HG03108 (cell line): ENCODE results near the gene TAF12.
"Not testable (repeated sequence)": the region's sequence is repeated elsewhere in the genome, so short reads cannot be mapped to it uniquely, and the experiment has no call there.

Experiments used
- ATAC-seq: cut with Tn5 transposase; IDR thresholded peaks from one replicate; pipeline ENCODE4 v1.9.1; 2021; ENCODE audit warnings: moderate library complexity; ENCODE audit not compliant: unreplicated experiment

Gene TAF12, protein sequence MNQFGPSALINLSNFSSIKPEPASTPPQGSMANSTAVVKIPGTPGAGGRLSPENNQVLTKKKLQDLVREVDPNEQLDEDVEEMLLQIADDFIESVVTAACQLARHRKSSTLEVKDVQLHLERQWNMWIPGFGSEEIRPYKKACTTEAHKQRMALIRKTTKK

DNA sequence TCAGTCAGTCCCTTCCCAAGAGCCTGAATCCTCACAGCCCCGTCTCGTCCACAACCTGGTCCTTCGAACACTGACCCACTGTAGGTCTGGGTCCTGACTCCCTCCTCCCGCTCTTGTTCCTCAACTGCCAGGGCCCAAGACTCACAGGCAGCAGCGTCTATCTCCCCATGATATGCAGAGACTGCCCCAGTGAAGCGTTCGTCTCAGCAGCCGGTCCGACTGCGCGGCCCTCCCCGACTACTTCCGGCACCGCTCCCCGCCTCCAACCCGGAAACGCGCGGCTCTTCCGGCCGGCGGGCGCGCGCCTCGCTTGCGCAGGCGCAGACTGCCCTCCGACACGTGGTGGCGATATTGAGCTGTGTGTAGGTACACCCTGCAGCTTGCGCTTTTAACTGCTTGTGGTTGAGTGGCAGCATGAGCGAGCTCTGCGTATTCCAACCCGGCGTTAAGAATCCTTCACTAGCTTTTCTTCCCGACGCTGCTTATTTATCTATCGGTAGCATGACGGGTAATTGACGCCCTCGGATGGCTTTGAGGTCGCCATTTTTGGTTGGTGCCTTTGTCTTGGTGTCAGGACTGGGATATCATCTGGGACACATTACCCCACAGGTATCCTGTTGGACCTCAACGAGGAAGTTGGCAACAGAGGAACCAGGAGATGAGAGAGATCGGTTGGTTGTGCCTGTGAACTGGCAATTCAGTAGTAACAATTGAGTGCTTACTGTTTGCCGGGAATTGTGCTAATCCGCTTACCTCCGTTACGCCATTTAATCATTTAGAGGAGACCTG lies at the start of gene TAF12:
Gene TAF12, minus strand, starts transcription at position 221 of the 789 bp plus-strand sequence. CDS start 20,986 bp downstream, outside the sequence.
- ATAC-seq = peak; percentile 69

DNA sequence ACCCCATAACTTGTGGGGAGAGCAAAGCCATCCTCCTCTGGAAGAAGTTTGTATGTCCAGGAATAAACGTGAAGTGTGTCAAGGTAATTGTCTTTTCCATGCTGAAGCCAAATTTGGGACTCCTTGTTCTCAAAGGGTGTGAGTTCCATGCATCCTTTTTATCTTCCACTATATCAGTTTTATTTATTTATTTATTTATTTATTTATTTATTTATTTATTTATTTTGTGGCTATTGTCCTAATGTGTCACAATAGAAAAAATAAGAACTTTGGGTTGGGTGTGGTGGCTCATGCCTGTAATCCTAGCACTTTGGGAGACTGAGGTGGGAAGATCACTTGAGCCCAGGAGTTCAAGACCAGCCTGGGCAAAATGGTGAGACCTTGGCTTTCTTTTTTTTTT lies 48.8 kb upstream of the TAF12 start:
- ATAC-seq = not testable (repeated sequence)

DNA sequence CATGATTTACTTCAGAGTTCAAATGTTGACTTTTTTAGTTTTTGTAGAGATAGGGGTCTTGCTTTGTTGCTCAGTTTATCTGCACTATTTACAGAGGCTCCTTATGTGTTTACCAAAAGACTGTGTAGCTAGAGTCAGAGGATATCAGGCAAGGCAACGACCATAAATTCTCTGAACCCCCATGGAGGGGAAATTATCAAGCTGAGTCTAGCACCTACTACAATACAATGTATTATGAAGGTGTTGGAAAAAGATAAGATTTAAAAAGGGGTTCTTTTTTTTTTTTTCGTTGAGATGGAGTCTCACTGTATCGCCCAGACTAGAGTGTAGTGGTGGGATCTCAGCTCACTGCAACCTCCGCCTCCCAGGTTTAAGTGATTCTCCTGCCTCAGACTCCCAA lies 42.1 kb upstream of the TAF12 start:
- ATAC-seq = no peak

DNA sequence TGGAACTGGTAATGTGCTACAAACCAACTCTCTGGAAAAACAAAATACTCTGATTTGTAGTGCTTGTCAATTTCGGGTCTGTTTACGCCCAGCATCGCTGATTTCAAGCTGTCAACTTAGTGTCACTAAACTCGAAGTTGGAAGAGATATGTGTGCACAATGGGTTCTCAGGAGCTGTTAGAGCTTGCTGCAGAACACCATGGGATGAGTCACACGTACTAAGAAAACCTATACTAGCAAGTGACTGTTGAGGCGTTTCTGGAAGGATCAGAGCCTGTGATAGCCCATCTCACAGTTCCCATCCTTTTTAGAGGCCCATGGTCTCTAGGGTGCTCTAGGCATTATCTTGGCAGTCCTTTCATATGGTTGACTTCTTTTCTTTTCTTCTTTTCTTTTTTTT lies 40.0 kb upstream of the TAF12 start:
- ATAC-seq = no peak

DNA sequence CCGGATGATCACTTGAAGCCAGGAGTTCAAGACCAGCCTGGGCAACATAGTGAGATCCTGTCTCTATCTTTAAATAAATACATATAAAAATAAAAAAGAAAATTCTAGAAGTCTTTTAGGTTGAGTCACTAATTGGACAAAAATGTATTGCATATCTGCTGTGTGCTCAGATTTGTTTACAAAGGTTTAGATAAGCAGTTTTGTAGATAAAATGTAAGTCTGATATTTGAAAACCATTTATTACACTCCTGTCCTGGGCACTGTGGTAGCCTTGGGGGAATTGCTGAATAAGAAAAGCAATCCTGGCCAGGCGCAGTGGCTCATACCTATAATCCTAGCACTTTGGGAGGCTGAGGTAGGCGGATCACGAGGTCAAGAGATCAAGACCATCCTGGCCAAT lies 37.3 kb upstream of the TAF12 start:
- no peak for ATAC-seq

DNA sequence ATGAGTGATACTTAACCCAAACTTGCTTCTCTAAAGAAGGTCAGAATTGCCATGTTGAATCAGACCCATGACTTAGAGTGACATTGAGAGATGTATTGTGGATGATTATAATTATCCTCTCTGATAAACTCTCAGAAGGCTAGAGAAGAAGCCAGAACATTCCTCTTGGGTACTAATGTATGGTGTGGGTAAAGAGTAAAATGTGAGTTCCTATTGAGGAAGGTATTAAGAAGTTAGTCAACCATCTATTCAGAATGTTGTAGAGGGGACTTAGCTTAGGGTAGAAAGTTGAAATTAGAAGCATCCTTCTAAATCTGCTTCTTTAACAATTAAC lies 33.0 kb upstream of the TAF12 start:
- no peak for ATAC-seq

DNA sequence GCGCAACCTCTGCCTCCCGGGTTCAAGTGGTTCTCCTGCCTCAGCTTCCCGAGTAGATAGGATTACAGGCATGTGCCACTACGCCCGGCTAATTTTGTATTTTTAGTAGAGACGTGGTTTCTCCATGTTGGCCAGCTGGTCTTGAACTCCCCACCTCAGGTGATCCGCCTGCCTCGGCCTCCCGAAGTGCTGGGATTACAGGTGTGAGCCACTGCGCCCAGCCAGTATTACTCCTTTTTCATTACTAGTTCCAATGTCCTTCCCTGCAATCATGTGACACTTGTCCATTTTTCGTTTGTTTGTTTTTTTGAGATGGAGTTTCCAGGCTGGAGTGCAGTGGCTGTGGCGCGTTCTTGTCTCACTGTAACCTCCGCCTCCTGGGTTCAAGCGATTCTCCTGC lies 30.1 kb upstream of the TAF12 start:
- not testable (repeated sequence) for ATAC-seq

DNA sequence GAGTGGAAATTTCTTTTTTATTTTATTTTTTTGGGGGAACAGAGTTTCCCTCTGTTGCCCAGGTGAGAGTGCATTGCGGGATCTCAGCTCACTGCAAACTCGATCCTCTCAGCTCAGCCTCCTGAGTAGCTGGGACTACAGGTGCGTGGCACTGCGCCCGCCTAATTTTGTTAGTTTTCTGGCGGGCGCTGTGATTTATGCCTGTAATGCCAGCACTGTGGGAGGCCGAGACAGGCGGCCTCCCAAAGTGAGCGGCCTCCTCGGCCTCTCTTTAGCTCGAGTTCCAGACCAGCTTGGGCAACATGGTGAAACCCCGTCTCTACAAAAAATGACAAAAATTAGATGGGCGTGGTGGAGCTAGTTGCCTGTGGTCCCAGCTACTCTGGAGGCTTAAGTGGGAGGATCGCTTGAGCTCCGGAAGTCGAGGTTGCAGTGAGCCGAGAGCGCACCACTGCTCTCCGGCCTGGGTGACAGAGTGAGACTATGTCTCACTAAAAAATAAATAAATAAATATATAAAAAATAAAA lies 28.4 kb upstream of the TAF12 start:
- ATAC-seq = no peak

DNA sequence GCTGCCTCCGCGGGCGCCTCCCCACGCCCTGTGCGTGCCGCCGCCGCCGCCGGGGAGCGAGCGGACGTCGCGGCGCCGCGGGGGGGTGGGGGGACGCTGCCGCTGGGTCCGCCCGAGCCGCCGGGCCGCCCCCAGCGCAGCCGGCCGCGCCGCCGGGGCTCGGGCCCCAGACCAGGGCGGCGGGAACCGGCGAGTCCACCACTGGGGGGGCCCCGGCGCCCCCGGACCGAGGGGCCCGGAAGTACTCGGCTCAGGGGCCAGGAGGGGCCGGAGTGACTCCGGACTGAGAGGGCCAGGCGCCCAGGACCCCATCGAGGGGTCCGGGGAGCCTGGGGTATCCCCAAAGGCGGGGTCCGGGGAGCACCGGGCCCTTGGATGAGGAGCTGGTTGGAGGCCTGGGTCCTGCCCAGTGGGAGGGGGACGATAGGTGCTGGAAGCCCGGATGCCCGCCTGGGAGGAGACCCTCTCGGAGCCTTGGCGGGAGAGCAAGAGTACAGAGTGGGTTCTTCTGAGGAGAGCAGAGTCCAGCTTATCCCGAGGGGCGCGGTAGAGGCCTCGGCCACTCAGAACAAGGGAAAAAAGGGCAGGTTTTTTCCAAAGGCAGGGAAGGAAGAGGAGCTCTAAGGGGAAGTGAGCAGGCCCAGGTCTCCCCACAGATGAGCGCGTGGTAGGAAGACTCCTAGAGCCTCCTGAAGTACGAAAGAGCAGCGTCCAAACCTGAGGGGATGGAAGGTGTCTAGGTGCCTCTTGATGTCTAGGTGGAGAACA lies 26.3 kb upstream of the TAF12 start:
- peak; percentile 48 for ATAC-seq

DNA sequence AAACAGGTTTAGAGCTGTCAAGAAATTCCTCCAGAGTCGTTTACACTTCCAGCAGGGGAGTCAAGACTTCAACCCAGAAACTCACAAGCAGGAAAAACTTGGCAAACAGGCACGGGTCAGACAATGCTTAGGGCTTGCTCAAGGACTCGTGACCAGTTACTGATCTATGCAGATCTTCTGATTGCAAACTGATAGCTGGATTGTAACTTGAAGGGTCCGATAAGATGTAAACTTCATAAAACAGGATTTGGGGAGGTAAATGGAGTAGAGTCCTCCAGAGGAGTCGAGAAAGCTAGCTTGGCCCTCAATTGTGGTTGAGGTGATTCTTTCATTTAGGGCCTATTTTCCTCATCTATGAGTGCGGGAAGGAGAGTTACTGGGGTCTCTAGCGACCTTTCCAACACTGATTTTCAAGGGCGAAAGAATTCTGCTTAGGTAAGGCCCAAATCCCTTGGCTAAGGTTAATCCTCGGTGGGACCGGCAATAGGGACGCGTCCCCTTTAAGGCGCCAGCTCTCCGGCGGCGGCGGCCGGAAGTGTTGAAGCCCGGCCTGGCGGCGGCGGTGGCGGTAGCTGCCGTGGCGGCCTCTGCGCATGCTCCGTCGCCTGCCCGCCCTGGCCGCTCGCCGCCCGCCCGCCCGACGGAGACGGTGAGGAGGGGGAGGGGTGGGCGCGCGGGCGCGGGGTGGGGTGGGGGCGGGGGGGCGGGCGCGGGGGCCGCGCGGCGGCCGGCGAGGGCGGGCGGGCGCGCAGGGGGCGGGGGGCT lies 25.5 kb upstream of the TAF12 start, which contains the start of gene GMEB1:
Gene GMEB1, plus strand, starts transcription at position 594 of the 765 bp plus-strand sequence. CDS start 14,829 bp downstream, outside the sequence.
- peak; percentile 73 for ATAC-seq

DNA sequence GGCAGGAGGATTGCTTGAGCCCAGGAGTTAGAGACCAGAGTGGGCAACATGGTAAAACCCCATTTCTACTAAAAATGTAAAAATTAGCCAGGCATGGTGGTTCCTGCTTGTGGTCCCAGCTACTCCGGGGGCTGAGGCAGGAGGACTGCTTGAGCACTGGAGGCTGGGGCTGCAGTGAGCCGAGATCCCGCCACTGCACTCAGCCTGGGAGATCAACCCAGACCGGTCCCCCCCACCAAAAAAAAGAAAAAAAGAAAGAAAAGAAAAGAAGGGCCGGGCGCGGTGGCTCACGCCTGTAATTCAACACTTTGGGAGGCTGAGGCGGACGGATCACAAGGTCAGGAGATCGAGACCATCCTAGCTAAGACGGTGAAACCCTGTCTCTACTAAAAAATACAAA lies 23.9 kb upstream of the TAF12 start:
- no peak for ATAC-seq

DNA sequence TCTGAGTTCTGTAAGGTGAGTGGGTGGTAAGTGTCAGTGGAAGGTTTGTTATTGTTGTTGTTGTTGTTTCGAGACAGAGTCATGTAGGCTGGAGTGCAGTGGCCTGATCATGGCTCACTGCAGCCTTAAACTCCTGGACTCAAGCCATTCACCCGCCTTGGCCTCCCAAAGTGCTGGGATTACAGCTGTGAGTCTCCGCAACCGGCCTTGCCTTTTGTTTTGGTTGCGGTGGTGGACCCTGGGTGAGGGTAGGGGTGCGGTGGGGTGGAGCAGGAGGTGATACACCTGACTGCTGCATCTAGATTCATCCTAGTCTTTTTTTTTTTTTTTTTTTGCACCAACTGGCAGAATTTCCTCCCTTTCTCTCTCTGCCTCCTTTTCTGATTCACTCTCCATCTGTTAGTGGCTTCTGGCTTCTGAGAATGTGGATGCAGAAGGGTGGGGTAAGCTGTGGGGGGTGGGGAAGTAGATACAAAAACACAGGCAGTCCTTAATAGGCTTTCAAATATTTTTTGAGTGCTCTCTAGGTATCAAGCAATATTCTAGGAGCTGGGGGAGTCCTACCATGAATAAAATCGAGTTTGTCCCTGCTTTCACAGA lies 21.1 kb upstream of the TAF12 start:
- no peak for ATAC-seq

DNA sequence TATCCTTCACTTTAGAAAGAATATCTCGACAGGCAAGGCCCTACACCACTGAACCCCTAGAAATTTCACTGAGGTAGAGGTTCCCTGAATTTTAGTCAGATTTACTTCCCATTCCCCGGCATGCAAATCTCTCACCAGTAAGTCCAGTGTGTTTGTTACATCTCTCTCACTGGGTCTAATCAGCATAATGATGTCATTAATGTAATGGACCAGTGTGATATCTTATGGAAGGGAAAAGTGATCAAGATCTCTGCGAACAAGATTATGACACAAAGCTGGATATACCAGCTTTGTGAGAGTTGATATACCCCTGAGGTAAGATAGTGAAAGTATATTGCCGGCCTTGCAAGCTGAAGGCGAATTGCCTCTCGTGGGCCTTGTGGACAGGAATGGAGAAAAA lies 13.5 kb upstream of the TAF12 start:
- ATAC-seq = no peak

DNA sequence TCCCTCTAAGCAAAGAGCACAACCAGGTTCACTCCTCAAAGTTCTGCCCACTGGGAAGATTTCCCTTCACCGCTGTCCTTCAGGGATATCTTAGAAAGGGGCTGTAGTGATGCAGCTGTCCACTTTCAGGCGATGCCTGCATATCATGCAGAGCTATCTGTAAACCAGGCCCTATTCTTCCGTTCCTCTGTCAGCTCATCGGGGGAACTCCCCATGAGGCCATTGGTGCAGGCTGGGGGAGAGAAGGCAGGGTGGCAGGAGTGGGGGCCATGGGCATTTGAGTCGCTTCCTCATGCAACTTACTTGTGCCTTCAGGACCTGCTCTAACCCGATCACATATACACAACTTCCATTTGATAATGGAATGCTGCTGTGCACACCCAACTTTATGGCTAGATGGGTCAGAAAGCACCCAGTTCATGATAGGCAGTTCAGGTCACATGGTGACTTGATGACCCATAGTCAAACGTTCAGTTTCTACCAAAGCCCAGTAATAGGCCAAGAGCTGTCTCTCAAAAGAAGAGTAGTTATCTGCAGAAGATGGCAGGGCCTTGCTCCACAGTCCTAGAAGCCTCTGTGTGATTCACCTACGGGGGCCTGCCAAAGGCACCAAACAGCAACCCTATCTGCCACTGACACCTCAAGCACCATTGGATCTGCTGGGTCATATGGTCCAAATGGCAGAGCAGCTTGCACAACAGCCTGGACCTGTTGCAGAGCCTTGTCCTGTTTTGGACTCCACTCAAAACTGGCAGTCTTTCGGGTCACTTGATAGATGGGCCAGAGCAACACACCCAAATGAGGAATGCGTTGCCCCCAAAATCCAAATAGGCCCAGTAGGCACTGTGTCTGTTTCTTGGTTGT lies 12.8 kb upstream of the TAF12 start:
- not testable (repeated sequence) for ATAC-seq

DNA sequence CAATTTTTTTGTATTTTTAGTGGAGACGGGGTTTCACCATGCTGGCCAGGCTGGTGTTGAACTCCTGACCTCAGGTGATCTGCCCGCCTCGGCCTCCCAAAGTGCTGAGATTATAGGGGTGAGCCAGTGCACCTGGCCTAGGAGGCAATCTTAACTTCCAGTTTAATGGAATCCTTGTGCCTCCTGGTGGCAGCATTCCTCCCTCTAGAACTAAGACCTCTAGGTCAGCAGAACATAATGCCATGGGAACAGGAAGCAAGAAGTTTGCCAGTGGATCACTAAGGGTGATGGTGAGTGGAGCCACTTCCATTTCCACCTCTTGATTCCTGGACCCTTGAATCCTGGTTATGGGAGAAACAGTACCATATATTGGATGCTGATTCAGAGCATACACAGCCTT lies 11.0 kb upstream of the TAF12 start:
- not testable (repeated sequence) for ATAC-seq

DNA sequence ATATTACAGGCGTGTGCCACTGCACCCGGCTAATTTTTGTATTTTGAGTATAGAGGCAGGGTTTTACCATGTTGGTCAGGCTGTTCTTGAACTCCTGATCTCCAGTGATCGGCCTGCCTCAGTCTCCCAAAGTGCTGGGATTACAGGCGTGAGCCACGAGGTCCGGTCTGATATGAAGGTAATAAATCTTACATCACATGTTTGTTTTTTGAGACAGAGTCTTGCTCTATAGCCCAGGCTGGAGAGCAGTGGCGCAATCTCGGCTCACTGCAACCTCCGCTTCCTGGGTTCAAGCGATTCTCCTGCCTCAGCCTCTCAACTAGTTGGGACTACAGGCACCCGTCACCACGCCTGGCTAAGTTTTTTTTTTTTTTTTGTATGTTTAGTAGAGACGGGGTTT lies 10.2 kb upstream of the TAF12 start:
- ATAC-seq = not testable (repeated sequence)

DNA sequence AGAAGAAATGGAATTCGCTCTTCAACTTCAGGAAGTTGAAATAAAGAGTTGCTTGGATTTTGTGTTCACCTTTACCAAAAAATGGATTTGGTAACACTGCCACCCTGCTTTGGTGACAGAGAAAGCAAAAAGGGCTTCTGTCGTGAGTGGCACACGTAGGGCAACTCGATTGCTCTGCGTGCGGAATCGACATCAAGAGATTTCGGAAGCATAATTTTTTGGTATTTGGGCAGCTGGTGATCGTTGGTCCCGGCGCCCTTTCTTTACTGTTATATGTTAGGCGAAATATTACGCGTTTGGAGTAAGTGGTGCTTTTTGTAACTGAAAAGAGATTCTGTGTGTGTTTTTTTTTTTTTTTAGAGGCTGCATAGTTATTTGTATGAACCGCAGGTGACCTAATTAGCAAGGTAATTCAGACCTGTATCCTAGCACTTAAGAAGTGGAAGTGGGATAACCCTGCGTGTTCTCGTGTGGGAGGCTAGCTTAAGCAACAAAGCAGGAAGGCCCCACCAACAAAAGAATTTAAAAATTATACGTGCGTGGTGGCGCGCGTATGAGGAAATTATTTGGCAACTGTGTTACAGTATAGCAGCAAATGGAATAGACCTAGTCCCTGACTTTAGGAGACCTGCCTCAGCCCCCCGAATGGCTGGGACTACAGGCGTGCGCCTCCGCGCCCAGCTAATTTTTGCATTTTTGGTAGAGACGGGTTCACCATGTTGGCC lies 5.8 kb upstream of the TAF12 start, which contains the start of gene RNU11:
Gene RNU11, plus strand, starts transcription at position 127 of the 725 bp plus-strand sequence.
- peak; percentile 66 for ATAC-seq

DNA sequence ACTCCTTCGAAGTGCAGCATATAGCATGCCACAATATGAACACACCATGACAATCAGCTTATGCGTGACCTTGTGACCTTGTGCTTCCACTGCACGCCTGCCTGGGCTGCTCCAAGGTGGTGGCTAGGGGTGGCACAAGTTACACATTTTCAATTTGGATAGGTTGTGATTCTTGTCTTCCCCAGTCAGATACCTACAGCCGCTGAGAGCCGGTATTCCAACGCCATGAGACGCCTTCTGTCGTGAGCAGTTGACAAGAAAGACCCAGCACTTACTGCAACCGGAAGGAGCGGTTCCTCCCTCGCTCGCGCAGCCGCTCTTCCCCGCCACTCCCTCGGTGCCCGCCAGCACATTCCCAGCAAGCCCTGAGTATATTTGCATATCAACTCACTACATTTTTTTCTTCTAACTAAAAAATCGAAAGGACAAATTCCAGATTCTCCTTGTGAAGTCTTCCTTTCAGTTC lies 5.2 kb upstream of the TAF12 start:
- ATAC-seq = peak; percentile 70

DNA sequence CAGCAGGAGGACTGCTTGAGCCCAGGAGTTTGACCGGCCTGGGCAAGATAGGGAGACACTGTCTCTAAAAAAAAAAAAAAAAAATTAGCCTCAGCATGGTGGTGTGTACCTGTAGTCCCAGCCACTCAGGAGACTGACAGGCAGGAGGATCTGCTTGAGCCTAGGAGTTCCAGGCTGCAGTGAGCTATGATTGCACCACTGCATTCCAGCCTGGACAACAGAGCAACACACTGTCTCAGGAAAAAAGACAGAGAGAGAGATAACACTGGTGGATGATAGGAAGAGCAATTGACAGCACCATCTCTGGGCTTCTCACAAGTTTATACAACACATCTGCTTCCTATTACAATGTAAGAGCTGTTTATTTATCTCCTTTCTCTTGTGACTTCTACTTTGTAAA lies 3.2 kb upstream of the TAF12 start:
- no peak for ATAC-seq
